OCI-LY3 (cell line): ENCODE data around the gene ELFN1.

ENCODE experiments used
- EZH2phosphoT487 ChIP-seq: fragments of 200-600 bp; shearing (Covaris generic); IDR thresholded peaks from 2 replicates; pipeline ENCODE4 v1.6.1; 2018; ENCODE audit warnings: antibody characterized with exemption, mixed run types, low read depth
- TF ChIP-seq, protein P1 (sequence below): fragments of 200-600, 300-600 bp; sonication (generic); IDR thresholded peaks from 2 replicates; pipeline ENCODE4 v1.5.1; 2014; ENCODE audit warnings: antibody characterized with exemption, low read length, low read depth

DNA sequence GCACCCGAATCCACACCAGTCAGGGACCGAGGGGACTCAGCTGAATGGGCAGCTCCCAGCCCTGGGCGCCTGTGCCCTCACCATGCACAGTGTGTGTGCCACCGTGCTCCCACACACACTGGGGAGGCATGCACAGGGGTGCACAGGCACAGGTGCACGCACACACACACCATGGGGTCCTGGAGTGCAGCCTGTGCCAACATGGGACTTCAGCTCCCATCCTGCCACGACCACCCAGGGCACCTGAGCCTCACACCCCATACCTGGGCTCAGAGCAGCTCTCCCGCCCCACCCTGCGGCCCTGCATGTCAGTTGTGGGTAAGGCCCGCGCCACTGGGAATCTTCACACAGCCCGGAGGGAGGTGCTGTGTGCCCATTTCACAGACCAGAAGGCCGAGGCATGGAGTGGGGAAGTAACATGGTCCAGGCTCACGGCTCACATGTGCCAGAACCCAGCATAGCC lies 8.0 kb downstream of the ELFN1 start:
- TF ChIP-seq, protein P1, sequence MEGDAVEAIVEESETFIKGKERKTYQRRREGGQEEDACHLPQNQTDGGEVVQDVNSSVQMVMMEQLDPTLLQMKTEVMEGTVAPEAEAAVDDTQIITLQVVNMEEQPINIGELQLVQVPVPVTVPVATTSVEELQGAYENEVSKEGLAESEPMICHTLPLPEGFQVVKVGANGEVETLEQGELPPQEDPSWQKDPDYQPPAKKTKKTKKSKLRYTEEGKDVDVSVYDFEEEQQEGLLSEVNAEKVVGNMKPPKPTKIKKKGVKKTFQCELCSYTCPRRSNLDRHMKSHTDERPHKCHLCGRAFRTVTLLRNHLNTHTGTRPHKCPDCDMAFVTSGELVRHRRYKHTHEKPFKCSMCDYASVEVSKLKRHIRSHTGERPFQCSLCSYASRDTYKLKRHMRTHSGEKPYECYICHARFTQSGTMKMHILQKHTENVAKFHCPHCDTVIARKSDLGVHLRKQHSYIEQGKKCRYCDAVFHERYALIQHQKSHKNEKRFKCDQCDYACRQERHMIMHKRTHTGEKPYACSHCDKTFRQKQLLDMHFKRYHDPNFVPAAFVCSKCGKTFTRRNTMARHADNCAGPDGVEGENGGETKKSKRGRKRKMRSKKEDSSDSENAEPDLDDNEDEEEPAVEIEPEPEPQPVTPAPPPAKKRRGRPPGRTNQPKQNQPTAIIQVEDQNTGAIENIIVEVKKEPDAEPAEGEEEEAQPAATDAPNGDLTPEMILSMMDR, result no peak
- TF ChIP-seq EZH2phosphoT487, result no peak
